HAP-1 (cell line): Measurements from ENCODE around the gene MUC5B.
"Not testable (repeated sequence)": the region's sequence is repeated elsewhere in the genome, so short reads cannot be mapped to it uniquely, and the experiment has no call there.

ENCODE experiments used
- DNase-seq, 2 experiments: peaks; one replicate each; pipeline ENCODE4 v3.0.0-alpha.2; 2016 to 2020; ENCODE audit warnings: low spot score in 2 of 2
- H3K27me3 ChIP-seq: fragments of 250-450 bp; sonication (Bioruptor Pico); 2 replicates; pipeline ENCODE4 v1.5.1; 2020; ENCODE audit warnings: low read depth, mild to moderate bottlenecking, moderate library complexity
- H3K36me3 ChIP-seq: fragments of 250-450 bp; sonication (Bioruptor Pico); replicated peaks from 2 replicates; pipeline ENCODE4 v1.5.1; 2020; ENCODE audit warnings: mild to moderate bottlenecking
- H3K4me1 ChIP-seq: fragments of 250-450 bp; sonication (Bioruptor Pico); 2 replicates; pipeline ENCODE4 v1.5.1; 2020; ENCODE audit warnings: mild to moderate bottlenecking
- H3K4me3 ChIP-seq: fragments of 250-450 bp; sonication (Bioruptor Pico); 2 replicates; pipeline ENCODE4 v1.5.1; 2020; ENCODE audit warnings: mild to moderate bottlenecking, moderate library complexity
- H3K9me3 ChIP-seq: fragments of 250-450 bp; sonication (Bioruptor Pico); 2 replicates; pipeline ENCODE4 v1.5.1; 2020; ENCODE audit warnings: mild to moderate bottlenecking, moderate library complexity
- in situ Hi-C: fragments of 300-500 bp; cut with MboI; formaldehyde crosslinking; loops from 3 replicates; pipeline ENCODE4 v1.14.3; 2020; ENCODE audit warnings: low sequenced_read_pairs, inconsistent platforms, mixed read lengths

MUC5B gene

GRCh38 chr11:1242289-1242688 lies 19.4 kb downstream of the MUC5B start:
- Histone ChIP-seq H3K4me3 (no peak overlapping the region), H3K4me1 (no peaks in the 10 kb centered on the region), H3K9me3 (no peaks in the 10 kb centered on the region), H3K27me3 (no peaks in the 10 kb centered on the region), H3K36me3 (no peaks in the 10 kb centered on the region)
- in situ Hi-C loops = no loop called here
- DNase-seq = no peak

- H3K9me3 ChIP-seq, H3K36me3 ChIP-seq, H3K4me1 ChIP-seq, H3K27me3 ChIP-seq, DNase-seq, H3K4me3 ChIP-seq, in situ Hi-C loops: not testable (repeated sequence)
Measured at GRCh38 chr11:1242751-1243150, 19.9 kb downstream of the MUC5B start.

- H3K9me3 ChIP-seq, DNase-seq, H3K4me1 ChIP-seq, H3K36me3 ChIP-seq, H3K27me3 ChIP-seq, H3K4me3 ChIP-seq, in situ Hi-C loops: not testable (repeated sequence)
Measured at GRCh38 chr11:1243521-1243920, 20.7 kb downstream of the MUC5B start.

GRCh38 chr11:1244557-1244956 lies 21.7 kb downstream of the MUC5B start:
- in situ Hi-C loops, H3K9me3 ChIP-seq, H3K36me3 ChIP-seq: not testable (repeated sequence)

GRCh38 chr11:1245717-1246116 lies 22.9 kb downstream of the MUC5B start:
- H3K27me3 ChIP-seq, H3K4me3 ChIP-seq, H3K4me1 ChIP-seq, H3K9me3 ChIP-seq, H3K36me3 ChIP-seq, DNase-seq, in situ Hi-C loops: not testable (repeated sequence)

More at GRCh38 chr11:1244557-1244956, 21.7 kb downstream of the MUC5B start:
- not testable (repeated sequence) for DNase-seq, H3K4me1 ChIP-seq, H3K4me3 ChIP-seq, H3K27me3 ChIP-seq

GRCh38 chr11:1246301-1246700 lies 23.4 kb downstream of the MUC5B start:
- in situ Hi-C loops, H3K4me3 ChIP-seq, DNase-seq, H3K4me1 ChIP-seq, H3K36me3 ChIP-seq, H3K27me3 ChIP-seq, H3K9me3 ChIP-seq: not testable (repeated sequence)

GRCh38 chr11:1247026-1247425 lies 24.2 kb downstream of the MUC5B start:
- H3K4me1 ChIP-seq, in situ Hi-C loops, H3K9me3 ChIP-seq, H3K4me3 ChIP-seq, DNase-seq, H3K27me3 ChIP-seq, H3K36me3 ChIP-seq: not testable (repeated sequence)

DNA sequence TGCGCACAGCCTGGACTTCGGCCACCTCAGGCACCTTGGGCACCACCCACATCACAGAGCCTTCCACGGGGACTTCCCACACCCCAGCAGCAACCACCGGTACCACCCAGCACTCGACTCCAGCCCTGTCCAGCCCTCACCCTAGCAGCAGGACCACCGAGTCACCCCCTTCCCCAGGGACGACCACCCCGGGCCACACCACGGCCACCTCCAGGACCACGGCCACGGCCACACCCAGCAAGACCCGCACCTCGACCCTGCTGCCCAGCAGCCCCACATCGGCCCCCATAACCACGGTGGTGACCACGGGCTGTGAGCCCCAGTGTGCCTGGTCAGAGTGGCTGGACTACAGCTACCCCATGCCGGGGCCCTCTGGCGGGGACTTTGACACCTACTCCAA lies 26.1 kb downstream of the MUC5B start:
- DNase-seq, in situ Hi-C loops, H3K4me3 ChIP-seq, H3K9me3 ChIP-seq, H3K27me3 ChIP-seq, H3K36me3 ChIP-seq, H3K4me1 ChIP-seq: not testable (repeated sequence)

GRCh38 chr11:1250411-1250810 lies 27.5 kb downstream of the MUC5B start:
- DNase-seq, H3K4me3 ChIP-seq, H3K4me1 ChIP-seq, H3K9me3 ChIP-seq, in situ Hi-C loops, H3K36me3 ChIP-seq, H3K27me3 ChIP-seq: not testable (repeated sequence)

- H3K9me3 ChIP-seq = no peaks in the 10 kb centered on the region
- H3K27me3 ChIP-seq = no peaks in the 10 kb centered on the region
- H3K4me3 ChIP-seq = no peak overlapping the region
- in situ Hi-C loops = no loop called here
- no peaks in the 10 kb centered on the region for H3K4me1 ChIP-seq
- DNase-seq = no peak
- H3K36me3 ChIP-seq = no peaks in the 10 kb centered on the region
Measured at GRCh38 chr11:1251236-1251770, 28.4 kb downstream of the MUC5B start.

DNA sequence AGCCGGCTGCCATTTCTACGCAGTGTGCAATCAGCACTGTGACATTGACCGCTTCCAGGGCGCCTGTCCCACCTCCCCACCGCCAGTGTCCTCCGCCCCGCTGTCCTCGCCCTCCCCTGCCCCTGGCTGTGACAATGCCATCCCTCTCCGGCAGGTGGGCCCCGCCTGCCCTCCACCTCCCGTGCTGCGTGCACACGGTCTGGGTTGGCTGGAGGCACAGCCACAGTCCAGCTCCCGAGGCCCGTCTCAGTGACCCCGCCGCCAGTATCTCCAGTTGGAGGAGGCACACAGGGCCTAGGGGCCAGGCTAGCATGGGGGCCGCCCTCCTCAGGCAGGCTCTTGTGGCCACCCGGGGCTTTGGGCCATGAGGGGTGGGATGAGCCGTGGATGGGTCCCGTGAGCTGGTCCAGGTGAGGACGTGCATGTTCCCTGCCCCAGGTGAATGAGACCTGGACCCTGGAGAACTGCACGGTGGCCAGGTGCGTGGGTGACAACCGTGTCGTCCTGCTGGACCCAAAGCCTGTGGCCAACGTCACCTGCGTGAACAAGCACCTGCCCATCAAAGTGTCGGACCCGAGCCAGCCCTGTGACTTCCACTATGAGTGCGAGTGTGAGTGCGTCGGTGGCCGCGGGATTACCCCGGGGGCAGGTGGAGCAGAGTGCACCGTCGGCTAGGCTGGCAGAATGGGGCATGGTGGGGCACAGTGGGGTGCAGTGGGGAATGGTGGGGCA lies 29.7 kb downstream of the MUC5B start:
- in situ Hi-C loops = no loop called here
- Histone ChIP-seq H3K4me1 (no peaks in the 10 kb centered on the region), H3K27me3 (no peaks in the 10 kb centered on the region), H3K36me3 (no peaks in the 10 kb centered on the region), H3K9me3 (no peaks in the 10 kb centered on the region), H3K4me3 (no peak overlapping the region)
- no peak for DNase-seq

DNA sequence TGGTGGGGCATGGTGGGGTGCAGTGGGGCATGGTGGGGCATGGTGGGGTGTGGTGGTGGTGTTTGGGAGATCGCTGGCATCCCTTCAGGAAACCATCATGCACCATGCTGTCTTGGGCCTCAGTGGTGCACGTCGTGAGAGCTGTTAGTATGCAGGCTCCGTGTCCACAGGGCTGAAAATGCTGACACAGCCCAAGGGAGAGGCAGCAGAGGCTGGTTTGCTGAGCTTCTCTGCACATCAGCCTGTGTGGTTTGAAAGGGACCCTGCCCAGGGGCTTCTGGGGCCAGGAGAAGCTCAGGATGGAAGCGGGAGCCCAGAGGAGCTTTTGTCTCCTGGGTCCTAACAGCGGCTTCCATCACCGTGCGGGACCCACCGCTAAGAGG lies 30.2 kb downstream of the MUC5B start:
- Histone ChIP-seq H3K9me3 (no peaks in the 10 kb centered on the region), H3K4me3 (no peak overlapping the region), H3K4me1 (no peaks in the 10 kb centered on the region), H3K36me3 (no peaks in the 10 kb centered on the region), H3K27me3 (no peaks in the 10 kb centered on the region)
- in situ Hi-C loops = no loop called here
- no peak for DNase-seq

DNA sequence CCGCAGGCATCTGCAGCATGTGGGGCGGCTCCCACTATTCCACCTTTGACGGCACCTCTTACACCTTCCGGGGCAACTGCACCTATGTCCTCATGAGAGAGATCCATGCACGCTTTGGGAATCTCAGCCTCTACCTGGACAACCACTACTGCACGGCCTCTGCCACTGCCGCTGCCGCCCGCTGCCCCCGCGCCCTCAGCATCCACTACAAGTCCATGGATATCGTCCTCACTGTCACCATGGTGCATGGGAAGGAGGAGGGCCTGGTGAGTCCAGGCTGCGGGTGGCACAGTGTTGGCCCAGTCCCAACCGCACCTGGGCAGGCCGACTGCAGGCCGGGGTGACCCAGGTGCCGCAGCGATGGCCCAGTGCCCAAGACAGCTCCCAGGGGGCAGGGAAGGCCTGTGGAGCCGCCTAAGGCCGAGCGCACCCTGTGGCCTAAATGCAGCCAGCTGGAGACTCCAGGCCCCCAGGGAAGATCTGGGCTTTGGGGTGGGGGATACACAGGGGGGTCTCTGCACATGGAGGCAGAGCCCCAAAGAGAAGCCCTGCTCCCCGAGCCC lies 31.3 kb downstream of the MUC5B start:
- no peaks in the 10 kb centered on the region for H3K4me1 ChIP-seq
- no peaks in the 10 kb centered on the region for H3K9me3 ChIP-seq
- H3K27me3 ChIP-seq = no peaks in the 10 kb centered on the region
- no peak for DNase-seq
- no peaks in the 10 kb centered on the region for H3K36me3 ChIP-seq
- in situ Hi-C loops = no loop called here
- H3K4me3 ChIP-seq = no peak overlapping the region

DNA sequence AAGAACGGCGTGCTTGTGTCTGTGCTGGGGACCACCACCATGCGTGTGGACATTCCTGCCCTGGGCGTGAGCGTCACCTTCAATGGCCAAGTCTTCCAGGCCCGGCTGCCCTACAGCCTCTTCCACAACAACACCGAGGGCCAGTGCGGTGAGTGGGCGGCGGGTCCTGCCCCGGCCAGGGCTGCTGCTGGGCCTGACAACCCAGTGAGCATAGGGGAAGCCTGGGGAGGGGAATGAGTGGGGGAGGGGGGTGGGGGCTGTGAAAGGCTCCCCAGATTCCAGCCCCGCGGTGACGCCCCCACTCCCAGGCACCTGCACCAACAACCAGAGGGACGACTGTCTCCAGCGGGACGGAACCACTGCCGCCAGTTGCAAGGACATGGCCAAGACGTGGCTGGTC lies 31.9 kb downstream of the MUC5B start:
- Histone ChIP-seq H3K36me3 (no peaks in the 10 kb centered on the region), H3K27me3 (no peaks in the 10 kb centered on the region), H3K4me1 (no peaks in the 10 kb centered on the region), H3K4me3 (no peak overlapping the region), H3K9me3 (no peaks in the 10 kb centered on the region)
- no peak for DNase-seq
- in situ Hi-C loops = no loop called here

GRCh38 chr11:1255151-1255550 lies 32.3 kb downstream of the MUC5B start:
- no peaks in the 10 kb centered on the region for H3K36me3 ChIP-seq
- no peak overlapping the region for H3K4me3 ChIP-seq
- in situ Hi-C loops = no loop called here
- no peak for DNase-seq
- no peaks in the 10 kb centered on the region for H3K27me3 ChIP-seq
- H3K4me1 ChIP-seq = no peaks in the 10 kb centered on the region
- no peaks in the 10 kb centered on the region for H3K9me3 ChIP-seq
